ENCODE data around the gene CREG1.
"Not testable (repeated sequence)": the region's sequence is repeated elsewhere in the genome, so short reads cannot be mapped to it uniquely, and the experiment has no call there.

CREG1 gene

DNA sequence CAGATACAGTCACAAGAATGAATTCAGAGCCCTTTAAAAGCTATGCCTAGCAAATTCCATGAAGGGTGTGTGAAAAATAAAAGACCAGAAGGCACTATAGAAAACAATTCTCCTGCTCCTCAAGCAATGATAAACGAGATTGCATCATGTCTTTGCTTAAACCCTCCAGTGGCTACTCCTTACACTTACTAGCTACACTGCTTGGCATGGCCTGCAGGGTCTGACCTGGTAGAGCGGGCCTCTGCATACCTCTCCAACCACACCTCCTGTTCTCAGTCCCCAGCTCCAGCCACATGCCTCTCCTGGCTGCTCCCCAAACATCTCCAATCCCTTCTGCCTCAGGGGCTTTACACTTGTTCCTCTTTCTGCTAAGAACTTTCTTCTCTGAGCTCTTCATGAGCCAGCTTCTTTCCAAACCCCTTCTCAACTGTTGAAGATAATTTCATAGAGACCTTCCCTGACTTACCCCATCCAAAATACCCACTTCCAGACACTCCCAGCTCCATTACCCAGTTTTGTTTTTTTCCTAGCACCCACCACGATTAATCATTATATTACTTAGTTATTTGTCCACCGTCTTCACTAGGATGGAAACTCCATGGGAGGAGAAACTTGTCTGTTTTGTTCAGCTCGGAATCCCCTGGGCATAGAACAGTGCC is 11.2 kb upstream of the CREG1 start:
- no peak for DNase-seq (ENCODE audit: low read depth in 2 of 2)

DNA sequence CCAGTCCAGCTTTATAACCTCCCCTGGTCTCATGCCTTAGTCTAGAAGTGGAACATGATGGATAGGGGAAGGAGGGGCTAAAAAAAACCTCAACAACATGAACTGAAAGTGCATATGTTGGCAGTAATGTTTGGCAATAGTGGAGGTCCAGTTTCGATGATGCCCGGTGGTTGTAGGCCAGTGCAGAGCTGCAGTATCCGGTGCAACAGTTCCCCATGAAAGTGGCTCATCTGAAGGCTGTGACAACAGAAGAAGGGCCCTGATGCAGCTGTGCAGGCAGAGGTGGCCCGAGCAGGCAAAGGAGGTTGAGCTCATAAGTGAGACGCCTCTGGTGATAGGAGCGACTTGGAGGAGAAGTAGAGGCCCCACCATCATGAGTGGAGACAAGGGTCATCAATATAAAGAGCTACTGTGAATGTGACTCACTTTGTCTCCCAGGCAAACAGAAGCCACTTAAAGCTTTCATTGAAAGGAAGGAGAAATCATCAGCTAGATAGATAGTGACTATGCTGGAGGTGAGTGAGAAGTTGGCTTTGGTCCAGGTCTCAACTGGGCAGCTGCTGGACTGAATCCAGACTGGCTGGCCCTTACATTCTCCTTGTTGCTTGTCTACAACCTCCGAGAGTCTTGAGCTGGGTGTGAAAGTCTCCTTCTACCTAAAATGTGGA is 10.2 kb upstream of the CREG1 start:
- no peak for DNase-seq (ENCODE audit: low read depth in 2 of 2)

DNA sequence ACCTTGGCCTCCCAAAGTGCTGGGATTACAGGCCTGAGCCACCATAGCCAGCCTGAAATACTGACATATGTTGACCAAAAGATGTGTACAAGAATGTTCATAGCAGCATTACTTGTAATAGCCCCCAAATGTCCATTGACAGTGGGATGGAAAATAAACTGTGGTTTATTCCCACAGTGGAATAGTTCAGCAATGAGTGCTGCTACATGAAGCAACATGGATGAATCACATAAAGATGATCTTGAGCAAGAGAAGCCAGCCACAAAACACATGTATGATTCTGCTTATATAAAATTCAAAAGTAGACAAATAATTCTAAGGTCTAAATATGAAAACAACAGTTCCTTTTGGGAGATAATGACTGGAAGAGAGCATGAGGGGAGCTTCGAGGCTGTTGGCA is 9.1 kb upstream of the CREG1 start:
- no peak for DNase-seq (ENCODE audit: low read depth in 2 of 2)

GRCh38 chr1:167561753-167562152 is 8.2 kb upstream of the CREG1 start:
- no peak for DNase-seq (ENCODE audit: low read depth in 2 of 2)

DNA sequence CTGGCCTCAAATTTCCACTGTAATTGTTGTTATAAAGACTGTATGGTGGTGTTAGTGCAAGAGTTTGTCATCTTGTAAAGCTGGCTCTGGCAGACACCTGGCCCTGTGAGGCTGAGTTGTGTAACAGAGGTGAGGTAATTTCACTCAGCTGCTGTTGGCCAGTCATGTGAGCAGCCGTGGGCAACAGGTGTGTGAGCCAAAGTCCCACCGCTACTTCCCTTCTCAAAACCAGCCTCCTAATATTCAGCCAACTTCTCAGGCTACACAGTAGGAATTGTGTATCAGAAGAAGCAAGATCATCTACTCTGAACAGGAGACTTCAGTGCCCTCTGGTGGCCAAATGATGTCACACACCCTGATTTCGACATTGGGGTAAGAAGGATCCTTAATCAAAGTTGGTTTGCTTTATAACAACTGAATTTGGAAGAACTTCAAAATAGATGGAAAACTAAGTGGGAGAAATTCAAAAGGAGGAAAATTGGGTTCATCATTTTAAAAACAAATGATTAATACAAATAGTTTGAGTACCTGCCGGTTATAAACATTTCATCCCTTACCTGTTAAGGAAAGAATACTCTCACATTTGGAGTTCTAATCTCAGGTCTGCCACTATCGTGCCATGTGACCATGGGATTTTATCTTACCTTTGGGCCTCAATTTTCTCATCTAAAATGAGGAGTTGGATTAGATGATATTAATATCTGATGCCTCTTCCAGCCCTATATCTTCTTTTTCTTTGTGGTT is 2.6 kb upstream of the CREG1 start:
- peak; percentile 37 to 76 for DNase-seq (ENCODE audit: low read depth in 2 of 2)

DNA sequence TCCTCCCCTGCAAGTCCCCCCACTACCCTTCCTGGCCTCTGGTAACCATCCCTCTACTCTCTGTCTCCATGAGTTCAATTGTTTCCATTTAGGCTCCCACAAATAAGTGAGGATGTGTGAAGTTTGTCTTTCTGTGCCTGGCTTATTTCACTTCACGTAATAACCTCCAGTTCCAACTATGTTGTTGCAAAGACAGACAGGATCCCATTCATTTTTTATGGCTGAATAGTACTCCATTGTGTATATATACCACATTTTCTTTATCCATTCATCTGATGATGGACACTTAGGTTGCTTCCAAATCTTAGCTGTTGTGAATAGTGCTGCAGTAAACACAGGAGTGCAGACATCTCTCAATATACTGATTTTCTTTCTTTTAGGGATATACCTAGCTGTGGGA is 1.5 kb upstream of the CREG1 start:
- not testable (repeated sequence) for DNase-seq (ENCODE audit: low read depth in 2 of 2)

DNA sequence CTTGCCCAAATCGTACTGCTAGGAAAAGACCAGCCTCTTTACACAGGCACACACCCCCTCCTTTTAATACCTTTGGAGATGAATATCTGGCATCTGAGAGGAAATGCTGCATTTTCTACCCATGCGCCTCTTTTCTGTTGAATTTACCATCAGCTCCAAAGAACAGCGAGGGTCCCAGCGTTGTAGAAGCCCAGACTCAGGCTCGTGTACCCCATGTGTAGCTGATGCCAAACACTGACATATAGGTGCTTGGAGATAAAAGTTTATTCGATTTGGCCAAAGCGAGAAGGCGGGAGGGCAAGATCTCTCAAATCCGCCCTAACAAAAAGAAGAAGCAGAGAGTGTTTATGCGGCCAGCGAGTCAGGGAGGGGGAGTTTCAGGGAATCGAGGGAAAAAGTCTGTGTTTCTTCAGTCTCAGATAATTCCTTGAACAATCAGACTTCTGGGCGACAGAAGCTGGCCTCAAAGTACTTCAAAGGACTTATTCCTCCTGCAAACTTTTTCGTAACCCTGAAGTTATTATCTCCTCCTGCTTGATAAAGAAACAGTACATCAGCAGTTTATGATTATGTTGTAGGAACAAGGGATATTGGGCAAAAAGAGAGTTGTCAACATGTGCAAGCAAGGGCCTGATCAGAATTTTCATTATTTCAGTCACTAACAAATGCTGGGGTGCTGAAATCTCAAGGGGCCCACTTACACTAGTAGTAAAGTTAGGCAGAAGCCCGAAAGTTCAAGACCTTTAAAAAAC is 642 bp upstream of the CREG1 start:
- DNase-seq (ENCODE audit: low read depth in 2 of 2), result no peak

DNA sequence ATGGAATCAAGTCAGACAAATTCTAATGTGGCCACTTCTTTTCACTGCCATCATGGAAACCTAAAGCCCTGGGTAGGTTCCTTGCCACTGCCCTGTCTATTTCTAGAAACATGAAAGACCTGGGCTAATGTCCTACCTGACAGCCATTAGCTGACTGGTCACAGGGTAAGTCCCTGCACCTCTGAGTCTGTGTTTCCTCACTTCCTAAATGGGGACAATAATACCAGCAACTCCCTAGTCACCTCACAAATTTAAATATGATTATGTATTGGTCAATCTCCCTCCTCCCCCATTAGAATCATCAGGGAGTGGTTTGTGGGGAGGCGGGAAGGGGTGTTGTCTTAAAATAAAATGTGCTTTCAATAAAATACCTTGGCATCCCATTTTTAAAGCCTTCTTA is 2.2 kb downstream of the CREG1 start:
- DNase-seq (ENCODE audit: low read depth in 2 of 2), result no peak

- no peak for DNase-seq (ENCODE audit: low read depth in 2 of 2)
Measured at GRCh38 chr1:167548059-167548932, 5.3 kb downstream of the CREG1 start.

DNA sequence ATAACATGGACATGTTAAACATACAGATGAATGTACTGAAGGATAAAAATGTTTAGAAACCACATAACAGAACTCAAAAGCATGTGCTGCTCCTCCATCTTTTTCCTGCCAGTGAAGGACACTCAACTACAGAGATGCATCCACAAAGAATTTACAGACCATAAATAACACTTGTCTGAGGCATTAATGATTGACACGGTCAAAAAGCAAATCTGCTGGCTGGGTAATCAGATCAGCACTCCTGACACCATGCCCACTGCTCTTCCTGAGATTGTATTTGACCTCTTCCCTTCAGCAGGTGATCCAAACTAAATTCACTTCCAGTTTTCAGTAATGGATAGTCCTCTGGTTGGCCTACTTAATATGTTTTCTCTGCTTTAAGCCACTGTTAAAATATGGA is 6.6 kb downstream of the CREG1 start:
- no peak for DNase-seq (ENCODE audit: low read depth in 2 of 2)

DNA sequence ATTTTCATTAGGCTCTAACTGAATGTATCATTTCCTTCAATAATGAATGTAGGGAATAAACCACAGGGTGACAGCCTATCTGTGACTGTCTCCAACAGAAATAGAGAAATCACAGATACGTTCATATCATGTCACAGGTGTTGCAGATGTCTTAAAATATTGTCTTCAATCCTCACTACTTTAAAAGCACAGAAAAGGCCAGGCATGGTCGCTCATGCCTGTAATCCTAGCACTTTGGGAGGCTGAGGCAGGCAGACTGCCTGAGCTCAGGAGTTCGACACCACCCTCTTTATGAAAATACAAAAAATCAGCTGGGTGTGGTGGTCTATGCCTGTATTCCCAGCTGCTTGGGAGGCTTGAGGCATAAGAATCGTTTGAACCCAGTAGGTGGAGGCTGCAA is 8.2 kb downstream of the CREG1 start:
- no peak for DNase-seq (ENCODE audit: low read depth in 2 of 2)

- no peak for DNase-seq (ENCODE audit: low read depth in 2 of 2)
Measured at GRCh38 chr1:167544447-167545093, 9.0 kb downstream of the CREG1 start.

DNA sequence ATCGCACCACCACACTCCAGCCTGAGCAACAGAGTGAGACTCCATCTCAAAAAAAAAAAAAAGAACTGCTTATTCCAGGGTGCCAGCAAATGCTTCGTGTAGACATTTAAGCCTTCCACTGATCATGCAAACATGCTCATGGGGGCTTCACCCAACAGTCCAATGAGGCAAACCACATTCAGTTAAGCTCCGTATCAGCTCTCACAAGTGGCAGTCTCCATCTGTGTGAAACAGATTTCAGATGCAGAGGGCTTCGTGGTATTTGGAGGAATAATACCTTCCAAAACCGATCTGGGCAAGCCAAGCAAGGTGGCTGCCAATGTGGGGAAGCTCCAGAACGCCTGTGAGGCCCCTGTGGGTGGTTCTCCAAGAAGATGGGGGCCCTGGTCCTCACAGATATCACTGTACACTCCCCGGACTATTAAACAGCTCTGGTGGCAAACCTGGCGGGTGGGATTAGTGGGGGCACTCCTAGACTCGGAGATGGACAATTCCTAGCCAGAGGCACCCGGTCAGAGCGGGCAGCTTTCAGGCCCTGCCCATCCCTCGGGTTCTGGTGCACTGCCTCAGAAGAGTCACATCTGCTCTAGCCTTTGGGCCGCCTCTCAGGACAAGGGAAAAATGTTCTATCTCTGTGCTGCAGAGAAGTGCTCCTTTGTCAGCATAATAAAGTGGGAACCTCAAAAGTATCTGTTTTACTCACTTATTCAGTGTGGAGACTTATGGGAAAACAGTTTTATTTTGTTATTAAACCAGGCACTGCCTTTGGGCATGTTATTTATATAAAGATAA is 10.2 kb downstream of the CREG1 start:
- DNase-seq (ENCODE audit: low read depth in 2 of 2), result no peak

DNA sequence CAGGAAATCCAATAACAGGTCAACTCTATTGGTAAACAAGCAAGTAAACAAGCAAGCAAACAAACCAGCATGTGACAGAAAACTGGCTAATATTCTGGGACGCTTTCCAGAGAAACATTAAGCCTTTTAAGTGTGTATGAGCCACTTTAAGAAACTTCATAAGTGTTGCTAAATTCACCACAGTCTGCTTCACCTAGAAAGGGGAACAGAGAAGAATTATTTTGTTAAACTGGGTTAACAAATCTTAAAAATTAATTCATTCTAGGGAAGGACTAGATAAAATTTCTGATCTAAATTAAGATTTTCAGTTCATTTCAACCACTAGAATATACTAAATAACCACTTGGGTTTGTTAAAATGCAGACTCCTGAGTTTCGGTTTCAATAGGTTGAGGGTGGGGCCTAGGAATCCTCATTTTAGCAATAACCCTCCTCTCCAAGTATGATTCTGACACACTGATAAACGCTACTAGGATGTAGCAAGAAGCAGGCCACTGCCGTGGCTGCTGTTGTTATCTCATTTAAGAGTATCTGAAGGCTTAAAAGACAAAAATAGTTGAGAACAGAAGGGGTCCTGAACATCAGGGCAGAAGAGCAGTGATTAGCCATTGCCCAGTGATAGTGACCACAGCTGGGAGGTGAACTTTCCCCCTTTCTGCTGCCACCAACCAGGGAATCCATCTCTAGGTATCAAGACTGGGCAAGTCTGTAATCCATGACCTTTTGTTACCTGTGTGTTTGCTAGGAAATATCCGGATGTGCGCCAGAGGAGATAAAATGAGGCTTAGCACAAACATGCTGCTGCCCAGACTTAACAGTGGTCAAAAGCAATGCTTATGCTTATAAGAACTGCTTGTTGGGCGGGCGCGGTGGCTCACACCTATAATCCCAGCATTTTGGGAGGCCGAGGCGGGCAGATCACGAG is 11.2 kb downstream of the CREG1 start:
- DNase-seq (ENCODE audit: low read depth in 2 of 2), result no peak

DNA sequence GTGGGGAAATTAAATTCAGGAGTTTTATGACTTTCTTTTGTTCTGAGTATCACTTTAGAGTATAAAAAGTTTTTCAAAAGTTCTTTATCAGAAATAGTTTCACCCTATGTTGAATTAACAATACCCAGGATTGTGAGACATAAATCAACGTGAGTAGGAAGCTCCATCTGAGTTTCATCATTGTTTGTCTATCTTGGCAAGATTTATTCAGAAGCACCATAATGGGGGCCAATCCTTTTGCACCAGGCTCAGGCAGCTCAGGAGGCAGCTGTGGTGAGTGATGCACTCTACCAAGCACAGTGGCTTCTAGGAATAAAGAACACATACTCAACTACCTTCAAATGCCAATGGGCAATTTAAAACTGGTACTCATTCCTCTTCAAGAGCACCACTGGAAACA is 12.0 kb downstream of the CREG1 start:
- no peak for DNase-seq (ENCODE audit: low read depth in 2 of 2)

GRCh38 chr1:167541003-167541402 is 12.6 kb downstream of the CREG1 start:
- no peak for DNase-seq (ENCODE audit: low read depth in 2 of 2)

DNA sequence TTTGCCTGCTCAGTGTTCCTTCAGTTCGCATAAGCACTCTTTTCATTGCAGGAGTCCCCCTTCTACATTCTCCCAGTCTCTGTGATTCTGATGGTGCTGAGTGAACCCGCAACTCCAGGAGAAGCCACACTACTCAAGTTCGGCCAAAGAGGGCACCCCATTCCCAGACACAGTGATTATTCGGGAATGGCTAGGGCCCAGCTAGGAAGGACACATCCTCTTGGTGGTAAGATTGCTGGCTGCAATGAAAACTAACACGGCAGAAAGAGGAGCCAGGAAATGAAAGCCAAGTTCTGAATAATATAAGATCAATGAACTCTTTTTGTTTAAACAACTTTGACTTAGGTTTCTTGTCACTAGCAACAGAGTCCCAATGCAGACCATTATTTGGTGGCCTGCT is 14.9 kb downstream of the CREG1 start:
- DNase-seq (ENCODE audit: low read depth in 2 of 2), result no peak

DNA sequence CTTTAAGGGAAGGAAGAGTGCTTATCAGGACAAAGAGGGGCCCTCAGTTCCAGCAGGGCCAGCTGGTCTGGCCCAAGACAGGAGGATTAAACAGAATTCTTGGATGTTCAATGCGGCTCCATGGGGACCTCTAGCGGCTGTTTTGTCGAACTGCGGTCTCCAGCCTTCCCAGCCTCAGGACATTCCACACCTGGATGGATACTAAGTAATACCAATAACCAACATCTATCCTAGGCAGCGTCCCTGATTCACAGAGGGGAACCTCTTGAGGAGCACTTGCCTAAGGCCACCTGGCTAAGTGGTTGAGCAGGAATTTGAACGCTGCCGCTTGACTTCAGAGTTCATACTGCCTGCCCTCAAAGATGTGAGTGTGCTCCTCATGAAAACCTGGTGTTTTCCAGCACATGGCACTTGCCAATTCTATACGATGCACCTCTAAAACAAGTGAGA is 19.7 kb downstream of the CREG1 start:
- DNase-seq (ENCODE audit: low read depth in 2 of 2), result peak; percentile 35 to 51
